HepG2 (cell line): ENCODE data around the gene YIPF3. TPM values are rescaled to one million over a fixed set of nuclear protein-coding genes. Genes with fewer than 3 reads are reported as not detected.

Source experiments
- ATAC-seq: fragments of 200-7000 bp; cut with Tn5 transposase; 3 replicates; pipeline ENCODE4 v1.9.1; 2020; ENCODE audit warnings: mild to moderate bottlenecking, moderate library complexity
- BruUV-seq: library from RNA; stranded (reverse); fragments of 400-500 nt; replicated peaks from 2 replicates; lab custom pipeline; 2021; lab: Mats Ljungman, UMichigan
- CTCF ChIA-PET: fragments of 300-600 bp; formaldehyde crosslinking; extraction: SDS; loops from one replicate; lab custom pipeline; 2021; ENCODE audit warnings: low total read pairs, inconsistent platforms, low intra/inter-chr PET ratio; lab: Yijun Ruan, JAX
- POLR2A ChIA-PET: fragments of 350-600 bp; sonication (Branson Sonifier 250); formaldehyde crosslinking; loops from one replicate; lab custom pipeline; 2020; ENCODE audit warnings: antibody characterized with exemption, inconsistent platforms; lab: Yijun Ruan, JAX
- DNase-seq: peaks from one replicate; pipeline ENCODE4 v3.0.0-alpha.2; 2015; ENCODE audit warnings: low spot score
- FAIRE-seq: peaks from 3 replicates; lab custom pipeline; 2011; peaks lifted over from hg19 to GRCh38; lab: Jason Lieb, UNC
- H2AFZ ChIP-seq: one replicate; pipeline ENCODE4 v1.6.1; 2011; ENCODE audit warnings: low read length, inconsistent platforms
- H3K27ac ChIP-seq: fragments of 300-600 bp; 3 replicates; pipeline ENCODE4 v1.8.0; 2011; ENCODE audit warnings: mixed run types, mild to moderate bottlenecking, mixed read lengths, low read length, inconsistent platforms; ENCODE audit not compliant: insufficient read depth; ENCODE audit errors: extremely low read length
- H3K27me3 ChIP-seq, 2 experiments: fragments of 200-600 bp in 1 of 2; 2 replicates in 1 of 2; 3 replicates in 1 of 2; pipeline versions ENCODE4 v1.6.0 to v1.8.0; 2011; ENCODE audit warnings: low read length in 2 of 2, mild to moderate bottlenecking in 2 of 2, moderate library complexity in 2 of 2, inconsistent platforms in 1 of 2; ENCODE audit not compliant: insufficient read depth in 2 of 2, control insufficient read depth in 1 of 2
- H3K36me3 ChIP-seq, 2 experiments: fragments of 200-600 bp in 1 of 2; replicated peaks in 1 of 2; 2 replicates in 1 of 2; 3 replicates in 1 of 2; pipeline versions ENCODE4 v1.5.1 to v1.8.0; 2011; ENCODE audit warnings: low read length in 2 of 2, inconsistent platforms in 1 of 2; ENCODE audit not compliant: insufficient read depth in 2 of 2, control insufficient read depth in 1 of 2
- H3K4me1 ChIP-seq: 2 replicates; pipeline ENCODE4 v1.5.1; 2012; ENCODE audit warnings: low read length, inconsistent platforms; ENCODE audit not compliant: insufficient read depth
- H3K4me2 ChIP-seq: 2 replicates; pipeline ENCODE4 v1.6.0; 2011; ENCODE audit warnings: low read depth, low read length, inconsistent platforms
- H3K4me3 ChIP-seq, 3 experiments: fragments of 200-600 bp in 1 of 3; sonication (generic), shearing (Covaris generic) in 1 of 3; replicated peaks in 1 of 3; 2 replicates each; pipeline ENCODE4 v1.5.1; 2011 to 2016; ENCODE audit warnings: low read length in 3 of 3, inconsistent platforms in 2 of 3, low read depth in 2 of 3, mild to moderate bottlenecking in 2 of 3, control low read depth in 1 of 3, mixed read lengths in 1 of 3; ENCODE audit not compliant: insufficient read depth in 1 of 3
- H3K79me2 ChIP-seq: one replicate; pipeline ENCODE4 v1.6.1; 2011; ENCODE audit warnings: low read length, inconsistent platforms; ENCODE audit not compliant: insufficient read depth
- H3K9ac ChIP-seq: 2 replicates; pipeline ENCODE4 v1.6.0; 2011; ENCODE audit warnings: mild to moderate bottlenecking, low read depth, low read length, inconsistent platforms; ENCODE audit not compliant: insufficient read depth
- H3K9me3 ChIP-seq: 2 replicates; pipeline ENCODE4 v1.5.1; 2012; ENCODE audit warnings: mild to moderate bottlenecking, low read length
- H4K20me1 ChIP-seq: 2 replicates; pipeline ENCODE4 v1.6.0; 2011; ENCODE audit warnings: inconsistent platforms, mild to moderate bottlenecking, low read length, moderate library complexity; ENCODE audit not compliant: insufficient read depth
- BHLHE40 ChIP-seq: IDR thresholded peaks from 2 replicates; pipeline ENCODE4 v1.6.1; 2011; ENCODE audit warnings: low read length, improper control_type of control experiment
- IRX3 ChIP-seq: sonication (generic); formaldehyde crosslinking; IDR thresholded peaks from 2 replicates; pipeline ENCODE4 v1.8.1; 2023; ENCODE audit warnings: mild to moderate bottlenecking, low read depth, missing genetic modification reagents, borderline replicate concordance
- POLR2AphosphoS2 ChIP-seq: IDR thresholded peaks from 2 replicates; pipeline ENCODE4 v1.6.1; 2011; ENCODE audit warnings: low read depth, low read length, improper control_type of control experiment
- RELA ChIP-seq: sonication (generic); formaldehyde crosslinking; IDR thresholded peaks from 2 replicates; pipeline ENCODE4 v1.4.0; 2020; ENCODE audit warnings: missing genetic modification reagents
- SAP130 ChIP-seq: IDR thresholded peaks from 2 replicates; pipeline ENCODE4 v1.6.1; 2016; ENCODE audit warnings: low read depth
- SP1 ChIP-seq, 2 experiments: fragments of 450-650 bp in 1 of 2; sonication (generic) in 1 of 2; formaldehyde crosslinking in 1 of 2; IDR thresholded peaks; 2 replicates each; pipeline versions ENCODE4 v1.4.0 to v1.6.1; 2016 to 2020; ENCODE audit warnings: missing genetic modification reagents in 1 of 2
- SRY ChIP-seq: sonication (generic); formaldehyde crosslinking; IDR thresholded peaks from 2 replicates; pipeline ENCODE4 v1.8.0; 2022; ENCODE audit warnings: mild to moderate bottlenecking, missing genetic modification reagents
- ZBTB38 ChIP-seq: sonication (generic); formaldehyde crosslinking; IDR thresholded peaks from 2 replicates; pipeline ENCODE4 v1.5.1; 2020; ENCODE audit warnings: mild to moderate bottlenecking, missing genetic modification reagents
- ZMYM2 ChIP-seq: sonication (generic); formaldehyde crosslinking; IDR thresholded peaks from 2 replicates; pipeline ENCODE4 v1.8.0; 2022; ENCODE audit warnings: mild to moderate bottlenecking, missing genetic modification reagents
- ZNF232 ChIP-seq: sonication (generic); formaldehyde crosslinking; IDR thresholded peaks from 2 replicates; pipeline ENCODE4 v1.4.0; 2020; ENCODE audit warnings: missing genetic modification reagents, borderline replicate concordance
- ZNF281 ChIP-seq: sonication (generic); formaldehyde crosslinking; IDR thresholded peaks from 2 replicates; pipeline ENCODE4 v1.4.0; 2020; ENCODE audit warnings: missing genetic modification reagents, borderline replicate concordance
- ZNF570 ChIP-seq: sonication (generic); formaldehyde crosslinking; IDR thresholded peaks from 2 replicates; pipeline ENCODE4 v1.4.0; 2020; ENCODE audit warnings: mild to moderate bottlenecking, missing genetic modification reagents, borderline replicate concordance
- ZNF629 ChIP-seq: sonication (generic); formaldehyde crosslinking; conservative IDR thresholded peaks from 2 replicates; pipeline ENCODE4 v1.5.0; 2020; ENCODE audit warnings: missing genetic modification reagents
- ZNF761 ChIP-seq: sonication (generic); formaldehyde crosslinking; conservative IDR thresholded peaks from 2 replicates; pipeline ENCODE4 v1.4.0; 2020; ENCODE audit warnings: mild to moderate bottlenecking, missing genetic modification reagents
- ZNF850 ChIP-seq: sonication (generic); formaldehyde crosslinking; conservative IDR thresholded peaks from 2 replicates; pipeline ENCODE4 v1.9.0; 2021; ENCODE audit warnings: mild to moderate bottlenecking, missing genetic modification reagents
- ZSCAN12 ChIP-seq: sonication (generic); formaldehyde crosslinking; IDR thresholded peaks from 2 replicates; pipeline ENCODE4 v1.9.0; 2021; ENCODE audit warnings: mild to moderate bottlenecking, missing genetic modification reagents
- WGBS: methylation state at CpG from one replicate; pipeline ENCODE4 v1.1.6; 2017; ENCODE audit warnings: low lambda C conversion rate; 5-methylcytosine and 5-hydroxymethylcytosine counted together
- in situ Hi-C: cut with HindIII; loops from 2 replicates; pipeline ENCODE4 v1.10.0; 2017; ENCODE audit warnings: low pct_unique_long_range_greater_than_20kb; ENCODE audit not compliant: extremely low pct_ligation_motif_present
- intact Hi-C: fragments of 100-400 bp; cut with micrococcal nuclease; formaldehyde crosslinking; loops from one replicate; pipeline ENCODE4 v1.10.0; 2022; ENCODE audit not compliant: unreplicated experiment
- polyA plus RNA-seq, 8 experiments: library from polyadenylated mRNA; depleted of rRNA in 3 of 8; stranded (reverse) in 7 of 8; unstranded in 1 of 8; fragments of >200 nt; fragmentation: Illumina TruSeq in 4 of 8; extraction: Trizol in 4 of 8; gene quantifications; 2 replicates each; pipeline versions ENCODE4 v1.2.1 to v1.2.3, GENCODE V29; 2011 to 2016; ENCODE audit warnings: low read depth in 4 of 8, missing spikeins in 1 of 8, mixed read lengths in 1 of 8; ENCODE audit not compliant: insufficient read depth in 1 of 8
- total RNA-seq, 5 experiments: library from RNA; depleted of rRNA; stranded (reverse); fragments of >200 nt; fragmentation: Illumina TruSeq; extraction: Trizol; gene quantifications; 2 replicates each; pipeline ENCODE4 v1.2.3, GENCODE V29; 2016; ENCODE audit warnings: low read depth in 1 of 5
- TF ChIP-seq, protein P1 (sequence below): sonication (generic); formaldehyde crosslinking; IDR thresholded peaks from 2 replicates; pipeline ENCODE4 v1.9.0; 2022; ENCODE audit warnings: low read depth, missing genetic modification reagents

Gene YIPF3
- total and polyA plus RNA-seq, 2 of the 13 experiments (the other 11 are each of a cell fraction or from before 2014, with no cell fraction given) = 107 to 206 TPM

- intact Hi-C loops = loop anchor here (2.0 to 10.0 kb wide), 3 partner anchors 13 to 227 kb away; partner anchors contain the start of gene TJAP1
- Histone ChIP-seq H3K4me1 (no peaks in the 10 kb centered on the region), H3K36me3 (peaks cover 0 to 4% of the 10 kb centered on the region in 2 experiments; a peak in 2 of 5 replicates), H3K27ac (no peak overlapping the region), H3K9ac (no peak overlapping the region; the same call in none of the 2 replicates), H3K27me3 (no peaks in the 10 kb centered on the region), H4K20me1 (no peaks in the 10 kb centered on the region), H3K79me2 (peaks cover 51% of the 10 kb centered on the region), H3K9me3 (no peaks in the 10 kb centered on the region), H3K4me3 (no peak overlapping the region; a peak in 2 of 6 replicates), H3K4me2 (no peak overlapping the region), H2AFZ (no peak overlapping the region)
- WGBS = 67% methylated on average over 10 of the region's 12 CpGs
- DNase-seq = peak; percentile 64
- CTCF ChIA-PET = no interaction called here
- BruUV-seq = no TSS peak
- peak; percentile 59 for ATAC-seq
- in situ Hi-C loops = loop anchor here (5.0 kb wide), 1 partner anchor 32 kb away; the partner anchor contains the start of gene DLK2
- POLR2A ChIA-PET = interaction anchor here (0.5 to 6.4 kb wide), 11 partner anchors 10 to 638 kb away, joined by 3 to 141 read pairs (median 4); partner anchors contain the start of genes DLK2, GTPBP2, LRRC73 and TJAP1
- FAIRE-seq = no peak
- TF ChIP-seq ZBTB38 (0 out of 2 replicates have a peak, but pooled peaks have one; percentile 53), ZSCAN12 (no peak), RELA (CRISPR knock-in tag) (0 out of 2 replicates have a peak, but pooled peaks have one; percentile 66), ZNF232 (CRISPR knock-in tag) (0 out of 2 replicates have a peak, but pooled peaks have one; percentile 15), ZNF850 (no peak), BHLHE40 (peak; percentile 25; the same call in 1 of the 2 replicates), ZMYM2 (CRISPR knock-in tag) (no peak), POLR2AphosphoS2 (no peak), ZNF281 (CRISPR knock-in tag) (0 out of 2 replicates have a peak, but pooled peaks have one; percentile 12), ZNF570 (CRISPR knock-in tag) (no peak), ZNF761 (CRISPR knock-in tag) (0 out of 2 replicates have a peak, but pooled peaks have one; percentile 17), SP1 (IDR thresholded peaks at IDR 0.05) (no peak), SP1 (CRISPR knock-in tag; IDR thresholded peaks at IDR 0.05) (0 out of 2 replicates have a peak, but pooled peaks have one; percentile 25), IRX3 (CRISPR knock-in tag) (0 out of 2 replicates have a peak, but pooled peaks have one; percentile 10), SRY (0 out of 2 replicates have a peak, but pooled peaks have one; percentile 67), ZNF629 (CRISPR knock-in tag) (peak; percentile 39; the same call in 1 of the 2 replicates), SAP130 (CRISPR knock-in tag) (no peak)
- TF ChIP-seq, protein P1, sequence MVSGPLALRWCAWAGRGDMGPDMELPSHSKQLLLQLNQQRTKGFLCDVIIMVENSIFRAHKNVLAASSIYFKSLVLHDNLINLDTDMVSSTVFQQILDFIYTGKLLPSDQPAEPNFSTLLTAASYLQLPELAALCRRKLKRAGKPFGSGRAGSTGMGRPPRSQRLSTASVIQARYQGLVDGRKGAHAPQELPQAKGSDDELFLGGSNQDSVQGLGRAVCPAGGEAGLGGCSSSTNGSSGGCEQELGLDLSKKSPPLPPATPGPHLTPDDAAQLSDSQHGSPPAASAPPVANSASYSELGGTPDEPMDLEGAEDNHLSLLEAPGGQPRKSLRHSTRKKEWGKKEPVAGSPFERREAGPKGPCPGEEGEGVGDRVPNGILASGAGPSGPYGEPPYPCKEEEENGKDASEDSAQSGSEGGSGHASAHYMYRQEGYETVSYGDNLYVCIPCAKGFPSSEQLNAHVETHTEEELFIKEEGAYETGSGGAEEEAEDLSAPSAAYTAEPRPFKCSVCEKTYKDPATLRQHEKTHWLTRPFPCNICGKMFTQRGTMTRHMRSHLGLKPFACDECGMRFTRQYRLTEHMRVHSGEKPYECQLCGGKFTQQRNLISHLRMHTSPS (CRISPR knock-in tag) = peak; percentile 69; the same call in 1 of the 2 replicates
These were observed 27.3 kb downstream of the YIPF3 start for GRCh38 chr6:43489277-43490072.
